ENCODE data around the gene EEFSEC.

EEFSEC gene

GRCh38 chr3:128438488-128439072, 285.3 kb downstream of the EEFSEC start:
- peak; percentile 55 for DNase-seq (ENCODE audit: extremely low spot score)
- POLR2A ChIA-PET = no interaction called here
- TF ChIP-seq PKNOX1 (IDR thresholded peaks at IDR 0.05) (no peak), TARDBP (IDR thresholded peaks at IDR 0.05) (no peak), ELF4 (IDR thresholded peaks at IDR 0.05) (no peak), CTBP1 (IDR thresholded peaks at IDR 0.05; ENCODE audit: borderline replicate concordance) (no peak), FOXM1 (IDR thresholded peaks at IDR 0.05; ENCODE audit: borderline replicate concordance) (no peak), FOXA1 (IDR thresholded peaks at IDR 0.05) (no peak), BHLHE40 (IDR thresholded peaks at IDR 0.05; ENCODE audit: borderline replicate concordance) (no peak), SP1 (IDR thresholded peaks at IDR 0.05) (no peak), SUZ12 (IDR thresholded peaks at IDR 0.05) (no peak), HDGF (IDR thresholded peaks at IDR 0.05; ENCODE audit: borderline replicate concordance) (no peak), LEF1 (IDR thresholded peaks at IDR 0.05; ENCODE audit: borderline replicate concordance) (no peak), NFRKB (IDR thresholded peaks at IDR 0.05) (no peak), L3MBTL2 (conservative IDR thresholded peaks at IDR 0.05) (no peak), FOXK2 (IDR thresholded peaks at IDR 0.05) (no peak), ZNF384 (IDR thresholded peaks at IDR 0.05) (no peak)
- CTCF ChIA-PET = interaction anchor here (0.7 to 1.3 kb wide), 7 partner anchors 9 to 236 kb away, joined by 3 to 7 read pairs (median 3); no protein-coding TSS in a partner anchor

GRCh38 chr3:128439226-128439625, 285.9 kb downstream of the EEFSEC start:
- POLR2A ChIA-PET = no interaction called here
- CTCF ChIA-PET = interaction anchor here (0.7 kb wide), 3 partner anchors 8 to 237 kb away, joined by 3 to 4 read pairs (median 3); no protein-coding TSS in a partner anchor
- TF ChIP-seq FOXM1 (IDR thresholded peaks at IDR 0.05; ENCODE audit: borderline replicate concordance) (no peak), CTBP1 (IDR thresholded peaks at IDR 0.05; ENCODE audit: borderline replicate concordance) (no peak), TARDBP (IDR thresholded peaks at IDR 0.05) (no peak), SP1 (IDR thresholded peaks at IDR 0.05) (no peak), SUZ12 (IDR thresholded peaks at IDR 0.05) (no peak), ELF4 (IDR thresholded peaks at IDR 0.05) (no peak), ARNT (IDR thresholded peaks at IDR 0.05) (no peak)
- no peak for DNase-seq (ENCODE audit: extremely low spot score)

DNA sequence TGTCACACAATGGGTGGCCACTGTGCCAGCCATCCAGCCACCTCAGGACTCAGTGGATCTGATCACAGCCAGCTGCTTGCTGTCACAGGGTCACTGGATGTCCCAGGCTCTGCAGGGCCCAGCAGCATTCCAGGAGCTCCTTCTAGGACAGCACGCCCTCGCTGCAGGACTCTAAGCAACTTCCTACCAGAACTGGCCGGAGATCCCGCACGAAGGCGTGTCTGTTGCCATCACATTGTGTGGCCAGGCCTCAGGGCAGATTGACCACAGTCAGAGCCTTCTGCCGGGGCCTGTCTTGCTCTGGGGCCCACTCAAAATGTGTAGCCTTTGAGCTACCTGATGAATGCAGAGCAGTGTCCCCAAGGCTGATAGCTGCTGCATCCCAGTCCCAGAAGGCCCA, 288.8 kb downstream of the EEFSEC start:
- TF ChIP-seq BHLHE40 (IDR thresholded peaks at IDR 0.05; ENCODE audit: borderline replicate concordance) = no peak
- TF ChIP-seq FOXK2 (IDR thresholded peaks at IDR 0.05) = no peak
- no peak for TF ChIP-seq FOXA1 (IDR thresholded peaks at IDR 0.05)
- ChIA-PET POLR2A (no interaction called here), CTCF (interaction anchor here (0.6 kb wide), 1 partner anchor 195 kb away, joined by 3 read pairs; no protein-coding TSS in a partner anchor)
- no peak for DNase-seq (ENCODE audit: extremely low spot score)

DNA sequence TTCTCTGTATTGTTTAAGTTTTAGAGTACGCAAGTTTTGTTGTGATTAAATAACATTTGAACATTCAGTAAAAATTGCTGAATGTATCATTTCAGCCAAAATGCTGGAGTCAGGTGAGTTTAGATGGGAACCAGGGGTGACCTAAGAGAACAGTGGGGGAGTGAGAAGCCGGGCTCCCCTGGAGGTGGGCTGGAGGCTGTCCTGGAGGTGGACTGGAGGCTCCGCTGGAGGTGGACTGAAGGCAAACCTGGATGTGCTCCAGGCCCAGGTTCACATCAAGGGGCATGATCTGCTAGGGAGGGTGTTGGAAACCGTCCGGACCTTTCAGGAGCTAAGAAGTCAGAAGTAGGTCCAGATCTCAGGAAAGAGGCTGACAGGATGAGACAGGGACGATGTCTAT, 289.7 kb downstream of the EEFSEC start:
- TF ChIP-seq L3MBTL2 (conservative IDR thresholded peaks at IDR 0.05) (no peak), BHLHE40 (IDR thresholded peaks at IDR 0.05; ENCODE audit: borderline replicate concordance) (no peak), SUZ12 (IDR thresholded peaks at IDR 0.05) (no peak), FOXK2 (IDR thresholded peaks at IDR 0.05) (no peak), TARDBP (IDR thresholded peaks at IDR 0.05) (no peak), PKNOX1 (IDR thresholded peaks at IDR 0.05) (no peak), SP1 (IDR thresholded peaks at IDR 0.05) (no peak), ELF4 (IDR thresholded peaks at IDR 0.05) (no peak), ARNT (IDR thresholded peaks at IDR 0.05) (no peak), FOXA1 (IDR thresholded peaks at IDR 0.05) (no peak), ZNF384 (IDR thresholded peaks at IDR 0.05) (no peak), FOXM1 (IDR thresholded peaks at IDR 0.05; ENCODE audit: borderline replicate concordance) (no peak), HDGF (IDR thresholded peaks at IDR 0.05; ENCODE audit: borderline replicate concordance) (no peak), CTBP1 (IDR thresholded peaks at IDR 0.05; ENCODE audit: borderline replicate concordance) (no peak), NFRKB (IDR thresholded peaks at IDR 0.05) (no peak)
- ChIA-PET CTCF (no interaction called here), POLR2A (no interaction called here)
- no peak for DNase-seq (ENCODE audit: extremely low spot score)

GRCh38 chr3:128443771-128444170, 290.5 kb downstream of the EEFSEC start:
- POLR2A ChIA-PET = no interaction called here
- CTCF ChIA-PET = no interaction called here
- no peak for TF ChIP-seq NFRKB (IDR thresholded peaks at IDR 0.05)
- TF ChIP-seq BHLHE40 (IDR thresholded peaks at IDR 0.05; ENCODE audit: borderline replicate concordance) = no peak
- TF ChIP-seq PKNOX1 (IDR thresholded peaks at IDR 0.05) = no peak
- no peak for TF ChIP-seq L3MBTL2 (conservative IDR thresholded peaks at IDR 0.05)
- no peak for TF ChIP-seq TARDBP (IDR thresholded peaks at IDR 0.05)
- TF ChIP-seq SUZ12 (IDR thresholded peaks at IDR 0.05) = no peak
- TF ChIP-seq ZNF384 (IDR thresholded peaks at IDR 0.05) = no peak
- TF ChIP-seq FOXM1 (IDR thresholded peaks at IDR 0.05; ENCODE audit: borderline replicate concordance) = no peak
- TF ChIP-seq CTBP1 (IDR thresholded peaks at IDR 0.05; ENCODE audit: borderline replicate concordance) = no peak
- TF ChIP-seq ARNT (IDR thresholded peaks at IDR 0.05) = no peak
- TF ChIP-seq SP1 (IDR thresholded peaks at IDR 0.05) = no peak
- TF ChIP-seq FOXK2 (IDR thresholded peaks at IDR 0.05) = no peak
- no peak for TF ChIP-seq LEF1 (IDR thresholded peaks at IDR 0.05; ENCODE audit: borderline replicate concordance)
- TF ChIP-seq FOXA1 (IDR thresholded peaks at IDR 0.05) = no peak
- no peak for TF ChIP-seq HDGF (IDR thresholded peaks at IDR 0.05; ENCODE audit: borderline replicate concordance)
- no peak for TF ChIP-seq ELF4 (IDR thresholded peaks at IDR 0.05)
- DNase-seq (ENCODE audit: extremely low spot score) = no peak

DNA sequence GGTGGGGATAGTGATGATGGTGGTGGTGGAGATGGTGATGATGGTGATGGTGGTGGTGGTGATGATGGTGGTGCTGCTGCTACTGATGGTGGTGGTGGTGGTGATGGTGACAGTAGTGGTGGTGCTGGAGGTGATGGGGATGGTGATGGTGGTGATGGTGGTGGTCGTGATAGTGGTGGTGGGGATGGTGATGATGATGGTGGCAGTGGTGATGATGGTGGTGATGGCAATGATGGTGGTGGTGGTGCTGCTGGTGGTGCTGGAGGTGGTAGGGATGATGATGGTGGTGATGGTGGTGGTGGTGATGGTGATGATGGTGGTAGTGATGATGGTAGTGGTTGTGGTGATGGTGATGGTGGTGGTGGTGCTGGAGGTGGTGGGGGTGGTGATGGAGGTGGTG, 292.1 kb downstream of the EEFSEC start:
- TF ChIP-seq ELF4 (IDR thresholded peaks at IDR 0.05) (no peak), TARDBP (IDR thresholded peaks at IDR 0.05) (no peak), FOXK2 (IDR thresholded peaks at IDR 0.05) (no peak), CTBP1 (IDR thresholded peaks at IDR 0.05; ENCODE audit: borderline replicate concordance) (no peak), ARNT (IDR thresholded peaks at IDR 0.05) (no peak), PKNOX1 (IDR thresholded peaks at IDR 0.05) (no peak), NFRKB (IDR thresholded peaks at IDR 0.05) (no peak), L3MBTL2 (conservative IDR thresholded peaks at IDR 0.05) (no peak), ZNF384 (IDR thresholded peaks at IDR 0.05) (no peak), LEF1 (IDR thresholded peaks at IDR 0.05; ENCODE audit: borderline replicate concordance) (no peak), BHLHE40 (IDR thresholded peaks at IDR 0.05; ENCODE audit: borderline replicate concordance) (no peak)
- DNase-seq (ENCODE audit: extremely low spot score) = no peak
- CTCF ChIA-PET = no interaction called here
- POLR2A ChIA-PET = no interaction called here

Measured in HEK293T (cell line).